ENCODE measurements around the gene MYO19.

DNA sequence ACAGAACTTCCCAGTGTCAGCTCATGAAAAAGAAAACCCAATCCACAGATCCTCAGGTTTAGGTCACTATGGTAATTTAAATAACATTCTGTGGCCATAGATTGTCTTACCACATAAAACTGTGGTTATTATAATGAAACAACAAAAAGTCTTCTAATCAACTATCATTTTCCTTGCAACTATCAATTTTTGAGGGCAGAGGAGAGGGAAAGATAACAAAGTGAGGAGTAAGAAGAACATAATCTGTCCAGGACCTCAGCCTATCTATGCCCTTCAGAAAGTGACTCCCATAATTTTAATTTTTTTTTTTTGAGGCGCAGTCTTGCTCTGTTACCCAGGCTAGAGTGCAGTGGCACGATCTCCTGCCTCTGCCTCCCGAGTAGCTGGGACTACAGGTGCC is 6.0 kb upstream of the MYO19 start:
- TF ChIP-seq, protein P1, sequence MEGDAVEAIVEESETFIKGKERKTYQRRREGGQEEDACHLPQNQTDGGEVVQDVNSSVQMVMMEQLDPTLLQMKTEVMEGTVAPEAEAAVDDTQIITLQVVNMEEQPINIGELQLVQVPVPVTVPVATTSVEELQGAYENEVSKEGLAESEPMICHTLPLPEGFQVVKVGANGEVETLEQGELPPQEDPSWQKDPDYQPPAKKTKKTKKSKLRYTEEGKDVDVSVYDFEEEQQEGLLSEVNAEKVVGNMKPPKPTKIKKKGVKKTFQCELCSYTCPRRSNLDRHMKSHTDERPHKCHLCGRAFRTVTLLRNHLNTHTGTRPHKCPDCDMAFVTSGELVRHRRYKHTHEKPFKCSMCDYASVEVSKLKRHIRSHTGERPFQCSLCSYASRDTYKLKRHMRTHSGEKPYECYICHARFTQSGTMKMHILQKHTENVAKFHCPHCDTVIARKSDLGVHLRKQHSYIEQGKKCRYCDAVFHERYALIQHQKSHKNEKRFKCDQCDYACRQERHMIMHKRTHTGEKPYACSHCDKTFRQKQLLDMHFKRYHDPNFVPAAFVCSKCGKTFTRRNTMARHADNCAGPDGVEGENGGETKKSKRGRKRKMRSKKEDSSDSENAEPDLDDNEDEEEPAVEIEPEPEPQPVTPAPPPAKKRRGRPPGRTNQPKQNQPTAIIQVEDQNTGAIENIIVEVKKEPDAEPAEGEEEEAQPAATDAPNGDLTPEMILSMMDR (IDR thresholded peaks at IDR 0.05; ENCODE audit: insufficient read depth, low read length), result no peak
- no peak for TF ChIP-seq GABPA (IDR thresholded peaks at IDR 0.05; ENCODE audit: low read depth)
- TF ChIP-seq SPI1 (IDR thresholded peaks at IDR 0.05; ENCODE audit: borderline replicate concordance, low read depth), result no peak
- TF ChIP-seq POLR2AphosphoS5 (IDR thresholded peaks at IDR 0.05; ENCODE audit: low read depth), result no peak
